Esophagus muscularis mucosa (tissue), 4 donors: ENCODE data around the gene NDUFAF5. TPM values are rescaled to one million over a fixed set of nuclear protein-coding genes. Genes with fewer than 3 reads are reported as not detected.

Source experiments
- DNase-seq: peaks from one replicate; pipeline ENCODE4 v3.0.0-alpha.2; 2017; ENCODE audit errors: extremely low spot score
- H3K27ac ChIP-seq, 4 donors: fragments of 200-600 bp; sonication (generic); replicated peaks in 1 of 4; 1 replicate in 3 of 4; 2 replicates in 1 of 4; pipeline ENCODE4 v1.5.1; 2016 to 2019; ENCODE audit warnings: mild to moderate bottlenecking in 1 of 4
- H3K27me3 ChIP-seq, 4 donors: fragments of 200-600 bp; sonication (generic); one replicate each; pipeline versions ENCODE4 v1.5.1 to v1.6.0; 2016 to 2019
- H3K36me3 ChIP-seq, 4 donors: fragments of 200-600 bp; sonication (generic); one replicate each; pipeline ENCODE4 v1.5.1; 2016 to 2019
- H3K4me1 ChIP-seq, 4 donors: fragments of 200-600 bp; sonication (generic); one replicate each; pipeline ENCODE4 v1.5.1; 2016 to 2019
- H3K4me3 ChIP-seq, 4 donors: fragments of 200-600 bp; sonication (generic); 1 replicate in 2 of 4; 2 replicates in 2 of 4; pipeline ENCODE4 v1.5.1; 2016 to 2019; ENCODE audit warnings: mild to moderate bottlenecking in 4 of 4, moderate library complexity in 1 of 4
- H3K9me3 ChIP-seq, 4 donors: fragments of 200-600 bp; sonication (generic); 1 replicate in 3 of 4; 2 replicates in 1 of 4; pipeline ENCODE4 v1.5.1; 2016 to 2019
- CTCF ChIP-seq, 3 experiments: fragments of 200-600 bp in 2 of 3; fragments of 450-650 bp in 1 of 3; sonication (generic) in 2 of 3; IDR thresholded peaks; one replicate each; pipeline ENCODE4 v1.5.1; 2017 to 2019; ENCODE audit warnings: antibody characterized with exemption in 3 of 3, mild to moderate bottlenecking in 2 of 3, moderate library complexity in 1 of 3
- EP300 ChIP-seq: sonication (generic); formaldehyde crosslinking; IDR thresholded peaks from one replicate; pipeline ENCODE4 v1.6.1; 2017; ENCODE audit warnings: antibody characterized with exemption
- POLR2A ChIP-seq: fragments of 450-650 bp; IDR thresholded peaks from one replicate; pipeline ENCODE4 v1.6.1; 2017; ENCODE audit warnings: antibody characterized with exemption, moderate library complexity, mild to moderate bottlenecking, low read depth
- POLR2AphosphoS5 ChIP-seq, 2 donors: sonication (generic); formaldehyde crosslinking; IDR thresholded peaks; one replicate each; pipeline ENCODE4 v1.6.1; 2017; ENCODE audit warnings: antibody characterized with exemption in 2 of 2
- WGBS: methylation state at CpG from one replicate; pipeline ENCODE4 v1.1.5; 2018; 5-methylcytosine and 5-hydroxymethylcytosine counted together
- intact Hi-C: fragments of 100-400 bp; cut with DNase I; formaldehyde crosslinking; loops from one replicate; pipeline ENCODE4 v1.15.1; 2023
- total RNA-seq, 4 donors: library from RNA; depleted of rRNA; stranded (reverse); fragments of >200 nt; gene quantifications; one replicate each; pipeline versions ENCODE4 v1.1.0 to v1.2.1, GENCODE V29; 2016

The NDUFAF5 gene
- total RNA-seq, 4 donors from 2014 or later, result 11.9 to 23.3 (median 19.1) TPM

- intact Hi-C loops, result no loop called here
Measured at GRCh38 chr20:13856354-13856753, 71.5 kb downstream of the NDUFAF5 start.

GRCh38 chr20:13857304-13857703 is 72.5 kb downstream of the NDUFAF5 start:
- H3K36me3 ChIP-seq, result no peaks in the 10 kb centered on the region
- peak overlapping the region in 3 of 4 donors; percentile 21 to 36 (median 32) for H3K27ac ChIP-seq
- DNase-seq, result no peak
- 52% methylated on average over 3 of the region's 3 CpGs for WGBS
- H3K4me1 ChIP-seq, result peaks cover 6 to 25% (median 17%) of the 10 kb centered on the region in 4 donors
- no peak overlapping the region for H3K4me3 ChIP-seq
- no peaks in the 10 kb centered on the region for H3K9me3 ChIP-seq
- H3K27me3 ChIP-seq, result no peaks in the 10 kb centered on the region
- intact Hi-C loops, result no loop called here
- TF ChIP-seq CTCF (IDR thresholded peaks at IDR 0.05) (no peak), POLR2A (no peak), POLR2AphosphoS5 (IDR thresholded peaks at IDR 0.05) (no peak), EP300 (no peak)

More at GRCh38 chr20:13856354-13856753, 71.5 kb downstream of the NDUFAF5 start:
- TF ChIP-seq EP300 (no peak), POLR2AphosphoS5 (IDR thresholded peaks at IDR 0.05) (no peak), CTCF (IDR thresholded peaks at IDR 0.05) (no peak), POLR2A (no peak)
- no peaks in the 10 kb centered on the region for H3K27me3 ChIP-seq
- no peak overlapping the region for H3K27ac ChIP-seq
- DNase-seq, result no peak
- no peak overlapping the region for H3K4me3 ChIP-seq
- WGBS, result 76% methylated on average over 4 of the region's 4 CpGs
- no peaks in the 10 kb centered on the region for H3K9me3 ChIP-seq
- peaks cover 12 to 33% (median 26%) of the 10 kb centered on the region in 4 donors for H3K4me1 ChIP-seq
- H3K36me3 ChIP-seq, result no peaks in the 10 kb centered on the region

- peak overlapping the region in 3 of 4 donors; percentile 21 to 36 (median 32) for H3K27ac ChIP-seq
Measured at GRCh38 chr20:13857961-13858360, 73.1 kb downstream of the NDUFAF5 start.

GRCh38 chr20:13858439-13858838 is 73.6 kb downstream of the NDUFAF5 start:
- TF ChIP-seq EP300 (no peak), POLR2A (no peak), POLR2AphosphoS5 (IDR thresholded peaks at IDR 0.05) (no peak), CTCF (IDR thresholded peaks at IDR 0.05) (no peak)
- WGBS, result 86% methylated on average over 5 of the region's 5 CpGs

More at GRCh38 chr20:13857961-13858360, 73.1 kb downstream of the NDUFAF5 start:
- intact Hi-C loops, result no loop called here
- no peak for DNase-seq
- H3K27me3 ChIP-seq, result no peaks in the 10 kb centered on the region
- peaks cover 6 to 23% (median 14%) of the 10 kb centered on the region in 4 donors for H3K4me1 ChIP-seq
- H3K9me3 ChIP-seq, result no peaks in the 10 kb centered on the region
- H3K36me3 ChIP-seq, result no peaks in the 10 kb centered on the region
- 63% methylated on average over 7 of the region's 7 CpGs for WGBS
- TF ChIP-seq POLR2A (no peak), CTCF (IDR thresholded peaks at IDR 0.05) (no peak), EP300 (no peak), POLR2AphosphoS5 (IDR thresholded peaks at IDR 0.05) (no peak)
- no peak overlapping the region for H3K4me3 ChIP-seq

GRCh38 chr20:13858871-13859270 is 74.0 kb downstream of the NDUFAF5 start:
- intact Hi-C loops, result no loop called here
- Histone ChIP-seq H3K4me3 (no peak overlapping the region), H3K4me1 (peaks cover 6 to 23% (median 14%) of the 10 kb centered on the region in 4 donors), H3K36me3 (no peaks in the 10 kb centered on the region), H3K9me3 (no peaks in the 10 kb centered on the region), H3K27me3 (no peaks in the 10 kb centered on the region), H3K27ac (peak overlapping the region in 1 of 4 donors; percentile 32)
- DNase-seq, result no peak
- TF ChIP-seq POLR2AphosphoS5 (IDR thresholded peaks at IDR 0.05) (no peak), EP300 (no peak), POLR2A (no peak), CTCF (IDR thresholded peaks at IDR 0.05) (no peak)

More at GRCh38 chr20:13858439-13858838, 73.6 kb downstream of the NDUFAF5 start:
- intact Hi-C loops, result no loop called here
- no peak overlapping the region for H3K4me3 ChIP-seq
- DNase-seq, result no peak
- H3K4me1 ChIP-seq, result peaks cover 6 to 23% (median 14%) of the 10 kb centered on the region in 4 donors
- H3K9me3 ChIP-seq, result no peaks in the 10 kb centered on the region
- no peaks in the 10 kb centered on the region for H3K36me3 ChIP-seq
- peak overlapping the region in 1 of 4 donors; percentile 32 for H3K27ac ChIP-seq
- no peaks in the 10 kb centered on the region for H3K27me3 ChIP-seq
